Cerebellar nuclear complex (tissue), 1 donor: Measurements from ENCODE around the gene TTLL1.
"Not testable (repeated sequence)": the region's sequence is repeated elsewhere in the genome, so short reads cannot be mapped to it uniquely, and the experiment has no call there.

Experiments used
- DNase-seq, 2 experiments: peaks; one replicate each; lab custom pipeline; 2025; lab: John Stamatoyannopoulos, UW

The TTLL1 gene

GRCh38 chr22:43110444-43110926 lies 21.3 kb upstream of the TTLL1 start, which contains the start of gene BIK:
TSS of gene BIK (plus strand) at chr22:43110750. CDS start at chr22:43124023, 13,273 bp downstream.
- no peak for DNase-seq

- no peak for DNase-seq
Observed at GRCh38 chr22:43109921-43110443, 20.8 kb upstream of the TTLL1 start.

GRCh38 chr22:43109511-43109910 lies 20.3 kb upstream of the TTLL1 start:
- DNase-seq: no peak

- DNase-seq: no peak
Observed at GRCh38 chr22:43106302-43106701, 17.1 kb upstream of the TTLL1 start.

- not testable (repeated sequence) for DNase-seq
Observed at GRCh38 chr22:43104950-43105349, 15.8 kb upstream of the TTLL1 start.

- DNase-seq: not testable (repeated sequence)
Observed at GRCh38 chr22:43104056-43104625, 14.9 kb upstream of the TTLL1 start.

- DNase-seq: no peak
Observed at GRCh38 chr22:43101306-43101705, 12.1 kb upstream of the TTLL1 start.

- no peak for DNase-seq
Observed at GRCh38 chr22:43100225-43100624, 11.0 kb upstream of the TTLL1 start.

GRCh38 chr22:43099095-43099494 lies 9.9 kb upstream of the TTLL1 start:
- DNase-seq: no peak

- no peak for DNase-seq
Observed at GRCh38 chr22:43098356-43098755, 9.2 kb upstream of the TTLL1 start.

GRCh38 chr22:43096420-43096819 lies 7.2 kb upstream of the TTLL1 start:
- no peak for DNase-seq

GRCh38 chr22:43094551-43094950 lies 5.4 kb upstream of the TTLL1 start:
- DNase-seq: no peak

- no peak for DNase-seq
Observed at GRCh38 chr22:43094085-43094484, 4.9 kb upstream of the TTLL1 start.

- no peak for DNase-seq
Observed at GRCh38 chr22:43092085-43092484, 2.9 kb upstream of the TTLL1 start.

- DNase-seq: peak in 1 of 2 experiments; percentile 60
Observed at GRCh38 chr22:43090130-43090789, 1.1 kb upstream of the TTLL1 start.

- DNase-seq: peak in 1 of 2 experiments; percentile 19
Observed at GRCh38 chr22:43088627-43088983, 586 bp downstream of the TTLL1 start.

- DNase-seq: no peak
Observed at GRCh38 chr22:43085658-43086606, 3.3 kb downstream of the TTLL1 start.

- no peak for DNase-seq
Observed at GRCh38 chr22:43081968-43082367, 7.2 kb downstream of the TTLL1 start.

- DNase-seq: no peak
Observed at GRCh38 chr22:43080616-43081015, 8.6 kb downstream of the TTLL1 start.

- no peak for DNase-seq
Observed at GRCh38 chr22:43079742-43080141, 9.4 kb downstream of the TTLL1 start.

GRCh38 chr22:43078522-43078921 lies 10.7 kb downstream of the TTLL1 start:
- no peak for DNase-seq

GRCh38 chr22:43077121-43077877 lies 11.9 kb downstream of the TTLL1 start:
- peak; percentile 54 to 80 for DNase-seq
